ENCODE results near the gene ZNF507. TPM values are rescaled to one million over a fixed set of nuclear protein-coding genes. Genes with fewer than 3 reads are reported as not detected.

Gene ZNF507
- total and polyA plus RNA-seq, 7 donors, result 4.7 to 25.0 (median 23.2) TPM

DNA sequence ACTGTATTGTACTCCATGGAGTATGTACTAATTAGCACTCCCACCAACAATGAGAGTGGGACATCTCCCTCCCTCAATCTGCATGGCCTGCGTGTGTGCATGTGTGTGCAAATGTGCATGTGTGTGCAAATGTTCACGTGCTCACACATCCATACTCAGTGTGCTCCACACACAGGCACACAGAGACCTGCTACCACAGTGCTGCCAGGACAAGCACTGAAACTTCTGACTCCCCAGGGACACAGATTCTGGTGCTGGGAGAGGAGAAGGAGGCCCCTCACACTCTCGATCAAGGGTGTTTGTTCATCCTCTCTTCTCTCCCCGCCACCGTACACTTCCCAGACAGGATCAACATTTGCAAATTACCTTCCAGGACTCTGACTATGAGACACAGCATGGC is 37.8 kb upstream of the ZNF507 start:
- no peaks in the 10 kb centered on the region for H3K4me1 ChIP-seq
- no peak overlapping the region for H3K4me3 ChIP-seq
- no peak overlapping the region for H3K27ac ChIP-seq
- intact Hi-C loops (cut with DNase I), result no loop called here
- H3K9me3 ChIP-seq, result peaks cover 7% of the 10 kb centered on the region
- no peaks in the 10 kb centered on the region for H3K36me3 ChIP-seq (ENCODE audit: insufficient read depth in 1 of 2, low read depth in 1 of 2)
- TF ChIP-seq CTCF (IDR thresholded peaks at IDR 0.05), result no peak
- ATAC-seq (no peak), DNase-seq (no peak)
- WGBS, 3 donors, result 81 to 92% (median 84%) methylated on average over 5 of the region's 5 CpGs
- peaks cover 0 to 17% (median 0%) of the 10 kb centered on the region in 3 donors for H3K27me3 ChIP-seq (ENCODE audit: insufficient read depth in 3 of 3, low read length in 2 of 3)

DNA sequence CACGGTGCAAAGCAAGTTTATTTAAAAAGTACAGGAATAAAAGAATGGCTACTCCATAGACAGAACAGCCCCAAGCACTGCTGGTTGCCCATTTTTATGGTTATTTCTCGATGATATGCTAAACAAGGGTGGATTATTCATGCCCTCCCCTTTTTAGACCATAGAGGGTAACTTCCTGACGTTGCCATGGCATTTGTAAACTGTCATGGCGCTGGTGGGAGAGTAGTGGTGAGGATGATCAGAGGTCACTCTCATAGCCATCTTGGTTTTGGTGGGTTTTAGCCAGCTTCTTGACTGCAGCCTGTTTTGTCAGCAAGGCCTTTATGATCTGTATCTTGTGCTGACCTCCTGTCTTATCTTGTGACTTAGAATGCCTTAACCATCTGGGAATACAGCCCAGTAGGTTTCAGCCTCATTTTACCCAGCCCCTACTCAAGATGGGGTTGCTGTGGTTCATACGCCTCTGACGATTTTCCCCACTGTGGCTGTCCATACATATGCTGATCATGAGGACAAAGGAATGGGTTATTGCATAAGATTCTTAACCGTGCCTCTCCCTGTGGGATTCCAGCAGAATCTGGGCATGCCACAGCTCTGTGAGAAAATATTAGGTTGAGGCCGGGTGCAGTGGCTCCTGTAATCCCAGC is 36.9 kb upstream of the ZNF507 start:
- DNase-seq, result no peak
- H3K36me3 ChIP-seq (ENCODE audit: insufficient read depth in 1 of 2, low read depth in 1 of 2), result no peaks in the 10 kb centered on the region

DNA sequence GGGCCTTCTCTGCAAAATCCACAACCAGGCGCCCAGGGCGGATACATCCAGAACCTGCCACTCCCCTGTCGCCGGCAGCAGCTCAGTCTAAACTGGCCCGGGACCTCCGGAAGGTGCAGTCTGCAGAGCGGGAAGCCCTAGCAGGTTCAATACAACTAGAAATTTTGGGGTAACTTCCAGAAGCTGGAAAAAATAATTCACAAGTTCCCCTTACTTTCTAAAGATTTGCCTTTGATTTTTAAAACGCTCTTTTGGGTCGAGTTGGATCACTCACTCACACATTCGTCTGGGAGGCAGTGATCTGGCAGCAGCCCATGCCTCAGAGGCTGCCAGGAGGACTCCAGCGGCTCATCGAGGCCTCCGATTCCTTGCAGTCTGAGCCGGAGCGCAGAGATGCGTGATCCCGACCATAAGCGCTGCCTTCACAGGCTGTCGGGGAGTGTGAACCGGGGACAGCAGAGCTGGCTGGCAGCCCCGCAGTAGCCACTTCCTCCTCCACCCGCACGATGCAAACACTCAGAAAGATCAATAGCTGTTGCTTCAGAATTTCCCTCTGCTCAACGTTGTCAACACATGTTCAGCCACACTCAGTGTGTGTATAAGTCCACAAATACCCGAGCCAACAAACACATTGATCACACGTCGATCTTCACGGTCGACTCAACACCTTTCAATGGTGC is 35.6 kb upstream of the ZNF507 start:
- ATAC-seq, result no peak

More for the DNA sequence above, 36.9 kb upstream of the ZNF507 start:
- ATAC-seq, result no peak
- no peaks in the 10 kb centered on the region for H3K4me1 ChIP-seq
- H3K27ac ChIP-seq, result no peak overlapping the region
- 49 to 60% (median 52%) methylated on average over 8 of the region's 8 CpGs for WGBS, 3 donors
- H3K27me3 ChIP-seq (ENCODE audit: insufficient read depth in 3 of 3, low read length in 2 of 3), result peaks cover 0 to 17% (median 0%) of the 10 kb centered on the region in 3 donors
- H3K9me3 ChIP-seq, result no peaks in the 10 kb centered on the region
- intact Hi-C loops (cut with DNase I), result no loop called here
- no peak for TF ChIP-seq CTCF (IDR thresholded peaks at IDR 0.05)
- no peak overlapping the region for H3K4me3 ChIP-seq

DNA sequence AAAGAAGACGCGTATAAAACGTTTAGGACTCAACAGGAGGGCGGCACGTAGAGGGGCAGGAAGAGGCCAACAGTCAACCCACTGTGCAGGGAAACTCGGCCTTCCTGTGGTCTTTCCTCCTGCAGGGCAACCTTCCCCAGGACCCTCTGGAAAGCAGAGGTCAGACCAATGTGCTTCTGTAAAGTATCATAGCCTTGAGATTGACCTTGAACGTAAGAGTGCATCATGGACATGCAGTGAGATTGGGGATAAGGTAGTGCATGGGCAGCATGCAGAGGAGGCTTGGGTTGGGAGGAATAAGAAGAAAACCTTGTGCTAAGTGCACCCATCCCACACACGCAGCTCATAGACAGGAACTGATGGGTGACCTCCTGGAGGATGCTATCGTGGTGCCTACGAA is 34.0 kb upstream of the ZNF507 start:
- DNase-seq (no peak), ATAC-seq (no peak)
- H3K27ac ChIP-seq, result no peak overlapping the region
- no peaks in the 10 kb centered on the region for H3K36me3 ChIP-seq (ENCODE audit: insufficient read depth in 1 of 2, low read depth in 1 of 2)
- H3K27me3 ChIP-seq (ENCODE audit: insufficient read depth in 3 of 3, low read length in 2 of 3), result peaks cover 0 to 24% (median 1%) of the 10 kb centered on the region in 3 donors
- 87 to 90% (median 90%) methylated on average over 10 of the region's 10 CpGs for WGBS, 3 donors
- no peaks in the 10 kb centered on the region for H3K4me1 ChIP-seq
- no peaks in the 10 kb centered on the region for H3K9me3 ChIP-seq
- TF ChIP-seq CTCF (IDR thresholded peaks at IDR 0.05), result no peak
- intact Hi-C loops (cut with DNase I), result no loop called here
- no peak overlapping the region for H3K4me3 ChIP-seq

More for the DNA sequence above, 35.6 kb upstream of the ZNF507 start:
- no peak overlapping the region for H3K27ac ChIP-seq
- DNase-seq, result no peak
- H3K27me3 ChIP-seq (ENCODE audit: insufficient read depth in 3 of 3, low read length in 2 of 3), result peaks cover 0 to 17% (median 1%) of the 10 kb centered on the region in 3 donors
- no peaks in the 10 kb centered on the region for H3K9me3 ChIP-seq
- no peaks in the 10 kb centered on the region for H3K36me3 ChIP-seq (ENCODE audit: insufficient read depth in 1 of 2, low read depth in 1 of 2)
- 68 to 71% (median 69%) methylated on average over 29 of the region's 29 CpGs for WGBS, 3 donors
- no peak overlapping the region for H3K4me3 ChIP-seq
- TF ChIP-seq CTCF (IDR thresholded peaks at IDR 0.05), result no peak
- intact Hi-C loops (cut with DNase I), result no loop called here
- H3K4me1 ChIP-seq, result no peaks in the 10 kb centered on the region
